NCI-H345 treated with DMSO at 0.1 percent for 48 hours (cell line): ENCODE measurements around the gene TCIRG1.

Experiments
- DNase-seq: peaks from one replicate; lab custom pipeline; 2025; ENCODE audit not compliant: unreplicated experiment; lab: John Stamatoyannopoulos, UW

The TCIRG1 gene

GRCh38 chr11:68004551-68005335 lies 34.1 kb upstream of the TCIRG1 start:
- DNase-seq = no peak

- DNase-seq = no peak
Observed at GRCh38 chr11:68006606-68007166, 32.1 kb upstream of the TCIRG1 start.

GRCh38 chr11:68007498-68008380 lies 31.1 kb upstream of the TCIRG1 start:
- DNase-seq = no peak

GRCh38 chr11:68008381-68009337 lies 30.2 kb upstream of the TCIRG1 start:
- peak; percentile 46 for DNase-seq

- no peak for DNase-seq
Observed at GRCh38 chr11:68009391-68010089, 29.3 kb upstream of the TCIRG1 start.

GRCh38 chr11:68010090-68011041 lies 28.5 kb upstream of the TCIRG1 start, which contains the start of gene ALDH3B1:
TSS of gene ALDH3B1 (plus strand) at chr11:68010327. CDS start at chr11:68015298, 4,971 bp downstream.
- no peak for DNase-seq

GRCh38 chr11:68011051-68011943 lies 27.5 kb upstream of the TCIRG1 start:
- DNase-seq = no peak

- DNase-seq = no peak
Observed at GRCh38 chr11:68012044-68012842, 26.6 kb upstream of the TCIRG1 start.

GRCh38 chr11:68012843-68013610 lies 25.8 kb upstream of the TCIRG1 start:
- no peak for DNase-seq

GRCh38 chr11:68013611-68014156 lies 25.1 kb upstream of the TCIRG1 start:
- no peak for DNase-seq

GRCh38 chr11:68014157-68014946 lies 24.5 kb upstream of the TCIRG1 start:
- DNase-seq = no peak

GRCh38 chr11:68014947-68015447 lies 23.8 kb upstream of the TCIRG1 start:
- DNase-seq = no peak

GRCh38 chr11:68015467-68015866 lies 23.4 kb upstream of the TCIRG1 start:
- DNase-seq = no peak

- no peak for DNase-seq
Observed at GRCh38 chr11:68016161-68016903, 22.5 kb upstream of the TCIRG1 start.
